ENCODE results near the gene UNC13C.
A peak's percentile ranks its signal among the peaks of the same experiment; 100 is the strongest.

UNC13C gene

GRCh38 chr15:54017959-54018358, 39.7 kb downstream of the UNC13C start:
- peak; percentile 99 for DNase-seq (ENCODE audit: low spot score)

- no peak for DNase-seq (ENCODE audit: low spot score)
Observed at GRCh38 chr15:54026258-54026657, 48.0 kb downstream of the UNC13C start.

- DNase-seq (ENCODE audit: low spot score) = no peak
Observed at GRCh38 chr15:54026891-54027290, 48.6 kb downstream of the UNC13C start.

- no peak for DNase-seq (ENCODE audit: low spot score)
Observed at GRCh38 chr15:54029081-54029480, 50.8 kb downstream of the UNC13C start.

GRCh38 chr15:54032066-54032465, 53.8 kb downstream of the UNC13C start:
- no peak for DNase-seq (ENCODE audit: low spot score)

- no peak for DNase-seq (ENCODE audit: low spot score)
Observed at GRCh38 chr15:54033356-54033860, 55.2 kb downstream of the UNC13C start.

- no peak for DNase-seq (ENCODE audit: low spot score)
Observed at GRCh38 chr15:54033869-54034458, 55.7 kb downstream of the UNC13C start.

- no peak for DNase-seq (ENCODE audit: low spot score)
Observed at GRCh38 chr15:54035616-54036015, 57.4 kb downstream of the UNC13C start.

- no peak for DNase-seq (ENCODE audit: low spot score)
Observed at GRCh38 chr15:54045397-54045796, 67.2 kb downstream of the UNC13C start.

GRCh38 chr15:54046093-54046492, 67.9 kb downstream of the UNC13C start:
- DNase-seq (ENCODE audit: low spot score) = no peak

GRCh38 chr15:54064365-54064764, 86.1 kb downstream of the UNC13C start:
- peak; percentile 51 for DNase-seq (ENCODE audit: low spot score)

GRCh38 chr15:54066403-54066802, 88.2 kb downstream of the UNC13C start:
- no peak for DNase-seq (ENCODE audit: low spot score)

- DNase-seq (ENCODE audit: low spot score) = no peak
Observed at GRCh38 chr15:54082836-54083492, 104.7 kb downstream of the UNC13C start.

- DNase-seq (ENCODE audit: low spot score) = no peak
Observed at GRCh38 chr15:54083501-54083900, 105.3 kb downstream of the UNC13C start.

GRCh38 chr15:54083991-54084390, 105.8 kb downstream of the UNC13C start:
- no peak for DNase-seq (ENCODE audit: low spot score)

- no peak for DNase-seq (ENCODE audit: low spot score)
Observed at GRCh38 chr15:54088837-54089236, 110.6 kb downstream of the UNC13C start.

GRCh38 chr15:54089776-54090175, 111.5 kb downstream of the UNC13C start:
- peak; percentile 86 for DNase-seq (ENCODE audit: low spot score)

GRCh38 chr15:54091651-54092050, 113.4 kb downstream of the UNC13C start:
- DNase-seq (ENCODE audit: low spot score) = no peak

GRCh38 chr15:54094661-54095060, 116.4 kb downstream of the UNC13C start:
- DNase-seq (ENCODE audit: low spot score) = peak; percentile 74

- no peak for DNase-seq (ENCODE audit: low spot score)
Observed at GRCh38 chr15:54097019-54097418, 118.8 kb downstream of the UNC13C start.

- no peak for DNase-seq (ENCODE audit: low spot score)
Observed at GRCh38 chr15:54099010-54099409, 120.8 kb downstream of the UNC13C start.

GRCh38 chr15:54101664-54102270, 123.5 kb downstream of the UNC13C start:
- DNase-seq (ENCODE audit: low spot score) = no peak

GRCh38 chr15:54102704-54103103, 124.5 kb downstream of the UNC13C start:
- DNase-seq (ENCODE audit: low spot score) = no peak
